Loucy (cell line): ENCODE measurements around the gene DTWD1.

ENCODE experiments used
- EZH2phosphoT487 ChIP-seq: fragments of 200-600 bp; IDR thresholded peaks from 2 replicates; pipeline ENCODE4 v1.6.1; 2018; ENCODE audit warnings: antibody characterized with exemption, mild to moderate bottlenecking, moderate library complexity, borderline replicate concordance
- TF ChIP-seq, protein P1 (sequence below): fragments of 200-600 bp; sonication (generic); conservative IDR thresholded peaks from 2 replicates; pipeline ENCODE4 v1.5.1; 2014; ENCODE audit warnings: mild to moderate bottlenecking, antibody characterized with exemption, low read length

DNA sequence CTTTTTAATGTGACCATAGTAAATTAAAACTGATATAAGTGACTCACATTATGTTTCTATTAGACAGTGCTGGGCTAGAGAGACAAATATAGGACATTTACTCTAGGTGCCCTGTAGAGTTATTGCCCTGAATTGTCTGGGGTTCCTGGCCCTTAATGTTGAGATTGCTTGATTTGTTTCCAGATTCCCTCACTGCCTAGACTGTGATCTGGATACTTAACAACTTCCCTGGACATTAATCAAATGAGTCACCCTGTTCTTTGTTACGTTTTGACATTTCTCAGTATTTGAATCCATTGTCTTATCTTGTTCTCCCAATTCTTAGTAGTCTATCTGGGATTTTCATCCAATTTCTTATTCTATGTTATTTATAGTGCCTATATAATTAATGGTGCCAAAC lies 65.8 kb downstream of the DTWD1 start:
- TF ChIP-seq, protein P1, sequence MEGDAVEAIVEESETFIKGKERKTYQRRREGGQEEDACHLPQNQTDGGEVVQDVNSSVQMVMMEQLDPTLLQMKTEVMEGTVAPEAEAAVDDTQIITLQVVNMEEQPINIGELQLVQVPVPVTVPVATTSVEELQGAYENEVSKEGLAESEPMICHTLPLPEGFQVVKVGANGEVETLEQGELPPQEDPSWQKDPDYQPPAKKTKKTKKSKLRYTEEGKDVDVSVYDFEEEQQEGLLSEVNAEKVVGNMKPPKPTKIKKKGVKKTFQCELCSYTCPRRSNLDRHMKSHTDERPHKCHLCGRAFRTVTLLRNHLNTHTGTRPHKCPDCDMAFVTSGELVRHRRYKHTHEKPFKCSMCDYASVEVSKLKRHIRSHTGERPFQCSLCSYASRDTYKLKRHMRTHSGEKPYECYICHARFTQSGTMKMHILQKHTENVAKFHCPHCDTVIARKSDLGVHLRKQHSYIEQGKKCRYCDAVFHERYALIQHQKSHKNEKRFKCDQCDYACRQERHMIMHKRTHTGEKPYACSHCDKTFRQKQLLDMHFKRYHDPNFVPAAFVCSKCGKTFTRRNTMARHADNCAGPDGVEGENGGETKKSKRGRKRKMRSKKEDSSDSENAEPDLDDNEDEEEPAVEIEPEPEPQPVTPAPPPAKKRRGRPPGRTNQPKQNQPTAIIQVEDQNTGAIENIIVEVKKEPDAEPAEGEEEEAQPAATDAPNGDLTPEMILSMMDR: no peak
- no peak for TF ChIP-seq EZH2phosphoT487
